GM19372 (cell line): Measurements from ENCODE around the gene NHERF2.
"Not testable (repeated sequence)": the region's sequence is repeated elsewhere in the genome, so short reads cannot be mapped to it uniquely, and the experiment has no call there.

Source experiments
- ATAC-seq: cut with Tn5 transposase; IDR thresholded peaks from one replicate; pipeline ENCODE4 v1.9.1; 2021; ENCODE audit warnings: mild to moderate bottlenecking, low read depth, moderate library complexity; ENCODE audit not compliant: unreplicated experiment

The NHERF2 gene

DNA sequence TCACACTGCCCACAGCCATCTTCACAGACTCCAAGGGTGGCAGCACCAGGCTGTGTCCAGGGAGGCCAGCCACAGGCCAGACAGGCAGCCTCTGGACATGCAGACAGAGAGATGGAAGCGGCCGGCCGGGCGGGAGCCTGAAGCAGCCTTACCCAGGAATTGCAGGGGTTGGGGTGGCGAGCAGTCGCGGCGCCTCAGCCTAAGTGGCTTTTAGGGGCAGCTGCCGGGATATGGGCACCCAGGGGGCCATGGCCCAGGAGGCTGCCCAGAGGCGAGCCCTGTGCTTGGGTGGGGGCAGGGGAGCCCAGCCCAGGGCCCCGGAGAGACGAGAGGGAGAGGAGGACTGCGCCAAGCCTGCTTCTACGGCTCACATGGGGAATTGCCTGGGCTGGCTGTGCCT lies 1.5 kb upstream of the NHERF2 start:
- ATAC-seq: no peak

GRCh38 chr16:2025878-2026460 lies 733 bp upstream of the NHERF2 start:
- ATAC-seq: no peak

DNA sequence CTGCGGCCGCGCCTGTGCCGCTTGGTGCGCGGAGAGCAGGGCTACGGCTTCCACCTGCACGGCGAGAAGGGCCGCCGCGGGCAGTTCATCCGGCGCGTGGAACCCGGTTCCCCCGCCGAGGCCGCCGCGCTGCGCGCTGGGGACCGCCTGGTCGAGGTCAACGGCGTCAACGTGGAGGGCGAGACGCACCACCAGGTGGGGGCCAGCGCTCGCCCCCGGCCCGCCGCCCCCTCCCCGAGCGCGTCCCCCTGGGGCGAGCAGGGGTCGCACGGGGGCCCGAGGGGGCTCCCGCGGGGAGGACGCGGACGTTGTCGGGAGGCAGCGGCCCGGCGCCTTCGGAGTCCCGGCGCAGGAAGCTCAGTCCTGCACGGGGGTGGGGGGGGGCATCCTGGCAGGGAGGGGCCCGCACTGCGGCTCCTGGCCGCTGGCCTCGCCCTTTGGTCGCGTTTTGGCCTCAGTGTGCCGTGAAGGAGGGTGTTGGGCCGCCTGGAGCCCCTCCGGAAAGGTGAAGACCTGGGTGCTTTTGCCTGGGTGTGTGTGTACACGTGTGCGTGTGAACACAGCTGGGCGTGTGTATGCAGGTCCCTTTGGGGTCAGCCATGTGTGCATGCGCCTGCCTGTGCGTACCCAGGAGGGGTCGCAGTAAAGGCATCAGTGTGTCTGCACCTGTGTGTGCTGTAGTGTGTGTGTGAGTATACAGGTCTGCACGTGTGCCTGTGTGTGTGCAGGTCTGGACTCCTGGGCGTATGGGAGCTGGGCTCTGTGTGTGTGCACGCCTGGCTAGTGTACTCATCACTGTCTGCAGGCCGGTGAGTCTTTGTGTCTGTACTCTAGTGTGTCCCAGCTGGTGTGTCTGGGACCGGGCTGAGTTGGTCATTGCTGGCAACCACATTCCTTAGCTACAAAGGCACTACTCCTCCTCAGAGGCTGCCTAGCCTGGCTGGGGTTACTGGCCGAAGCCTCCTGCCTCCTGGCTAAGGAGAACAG lies 615 bp downstream of the NHERF2 start:
- no peak for ATAC-seq

- no peak for ATAC-seq
Observed at GRCh38 chr16:2028146-2028545, 1.4 kb downstream of the NHERF2 start.

- ATAC-seq: no peak
Observed at GRCh38 chr16:2028620-2029220, 2.0 kb downstream of the NHERF2 start.

GRCh38 chr16:2029350-2029749 lies 2.6 kb downstream of the NHERF2 start:
- ATAC-seq: no peak

- no peak for ATAC-seq
Observed at GRCh38 chr16:2030036-2030435, 3.3 kb downstream of the NHERF2 start.

- ATAC-seq: no peak
Observed at GRCh38 chr16:2031081-2031577, 4.4 kb downstream of the NHERF2 start.

GRCh38 chr16:2032285-2033056 lies 5.8 kb downstream of the NHERF2 start:
- ATAC-seq: no peak

- ATAC-seq: no peak
Observed at GRCh38 chr16:2033057-2033908, 6.6 kb downstream of the NHERF2 start.

- ATAC-seq: not testable (repeated sequence)
Observed at GRCh38 chr16:2033909-2034695, 7.4 kb downstream of the NHERF2 start.

- no peak for ATAC-seq
Observed at GRCh38 chr16:2034696-2035430, 8.2 kb downstream of the NHERF2 start.

DNA sequence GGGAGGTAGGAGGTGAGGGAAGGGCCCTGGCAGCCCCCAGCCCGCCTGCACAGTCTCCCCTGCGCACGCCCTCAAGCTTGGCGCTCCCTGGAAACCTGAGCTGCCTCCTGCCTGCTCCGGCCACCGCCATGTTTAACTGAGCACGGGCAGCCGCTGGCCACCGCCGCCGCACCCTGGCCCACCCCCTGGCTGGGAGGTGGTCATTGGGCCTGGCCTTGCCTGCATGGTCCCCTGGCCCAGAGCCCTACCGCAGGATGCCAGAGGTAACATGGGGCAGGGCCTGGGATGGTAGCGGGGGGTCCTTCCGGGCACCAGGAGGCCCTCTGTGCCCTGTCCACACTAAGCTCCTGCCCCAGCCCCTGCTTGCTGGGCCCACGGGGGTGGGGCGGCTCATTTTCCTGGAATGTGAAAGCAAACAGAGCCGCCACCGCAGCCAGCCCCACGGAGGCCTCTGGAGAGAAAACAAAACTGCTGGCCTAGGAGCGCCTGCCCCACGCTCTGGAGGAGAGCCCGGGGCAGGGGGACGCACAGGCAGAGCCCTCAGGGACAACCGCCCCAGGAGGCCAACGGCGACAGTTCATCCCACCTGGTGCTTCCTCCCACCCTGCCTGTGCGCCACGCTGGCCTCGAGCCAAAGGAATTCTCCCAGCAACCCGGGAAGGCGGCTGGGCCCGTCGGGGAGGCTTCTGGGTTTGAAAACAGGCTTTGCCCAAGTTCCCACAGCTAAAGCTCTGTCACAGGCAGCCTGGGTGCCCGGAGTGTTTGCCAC lies 8.9 kb downstream of the NHERF2 start:
- no peak for ATAC-seq

DNA sequence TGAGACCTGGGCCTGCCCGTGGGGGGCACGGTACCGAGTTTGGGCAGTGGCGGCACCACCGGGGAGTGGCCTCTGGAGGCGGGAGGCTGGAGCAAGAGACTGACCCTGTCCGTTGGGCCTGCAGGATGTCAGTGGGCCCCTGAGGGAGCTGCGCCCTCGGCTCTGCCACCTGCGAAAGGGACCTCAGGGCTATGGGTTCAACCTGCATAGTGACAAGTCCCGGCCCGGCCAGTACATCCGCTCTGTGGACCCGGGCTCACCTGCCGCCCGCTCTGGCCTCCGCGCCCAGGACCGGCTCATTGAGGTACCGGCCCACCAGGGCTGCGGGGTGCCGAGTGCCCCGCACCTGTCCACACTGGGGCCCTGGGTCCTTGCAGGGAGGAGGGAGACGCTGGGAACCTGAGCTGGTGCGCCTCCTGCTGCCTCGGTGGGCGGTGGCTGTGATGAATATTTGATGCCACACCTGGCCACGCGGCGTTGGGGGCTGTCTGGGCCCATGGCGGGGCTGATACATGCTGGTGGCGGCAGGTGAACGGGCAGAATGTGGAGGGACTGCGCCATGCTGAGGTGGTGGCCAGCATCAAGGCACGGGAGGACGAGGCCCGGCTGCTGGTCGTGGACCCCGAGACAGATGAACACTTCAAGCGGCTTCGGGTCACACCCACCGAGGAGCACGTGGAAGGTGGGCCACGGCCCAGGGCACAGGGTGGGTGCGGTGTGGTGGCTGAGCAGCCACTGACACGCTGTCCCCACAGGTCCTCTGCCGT lies 9.7 kb downstream of the NHERF2 start:
- no peak for ATAC-seq

- no peak for ATAC-seq
Observed at GRCh38 chr16:2037115-2037514, 10.4 kb downstream of the NHERF2 start.

DNA sequence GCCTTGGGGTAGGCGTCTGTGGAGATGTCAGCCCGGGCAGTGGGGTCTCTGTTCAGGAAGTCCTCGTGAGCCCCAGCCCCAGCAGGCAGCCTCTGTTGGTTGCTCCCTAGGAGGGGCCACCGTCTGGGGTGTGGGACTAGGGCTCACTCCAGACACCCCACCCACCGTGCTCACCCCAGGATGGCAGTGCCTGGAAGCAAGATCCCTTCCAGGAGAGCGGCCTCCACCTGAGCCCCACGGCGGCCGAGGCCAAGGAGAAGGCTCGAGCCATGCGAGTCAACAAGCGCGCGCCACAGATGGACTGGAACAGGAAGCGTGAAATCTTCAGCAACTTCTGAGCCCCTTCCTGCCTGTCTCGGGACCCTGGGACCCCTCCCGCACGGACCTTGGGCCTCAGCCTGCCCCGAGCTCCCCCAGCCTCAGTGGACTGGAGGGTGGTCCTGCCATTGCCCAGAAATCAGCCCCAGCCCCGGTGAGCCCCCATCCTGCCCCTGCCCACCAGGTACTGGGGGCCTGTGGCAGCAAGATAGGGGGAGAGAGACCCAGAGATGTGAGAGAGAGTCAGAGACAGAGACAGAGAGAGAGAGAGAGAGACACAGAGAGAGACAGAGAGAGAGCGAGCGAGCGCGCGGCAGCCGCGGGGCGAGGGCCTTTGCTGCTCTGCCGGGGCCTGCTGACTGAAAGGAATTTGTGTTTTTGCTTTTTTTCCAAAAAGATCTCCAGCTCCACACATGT lies 11.1 kb downstream of the NHERF2 start:
- no peak for ATAC-seq
